GM12872 (cell line): Measurements from ENCODE around the gene CDA.

ENCODE experiments used
- CTCF ChIP-seq: IDR thresholded peaks from 3 replicates; pipeline ENCODE4 v1.5.1; 2011; ENCODE audit warnings: low read depth, mild to moderate bottlenecking, low read length, moderate library complexity; ENCODE audit not compliant: insufficient read depth

The CDA gene

GRCh38 chr1:20619999-20620398 lies 31.1 kb downstream of the CDA start:
- TF ChIP-seq CTCF: no peak

GRCh38 chr1:20621012-20621411 lies 32.1 kb downstream of the CDA start:
- TF ChIP-seq CTCF: no peak

DNA sequence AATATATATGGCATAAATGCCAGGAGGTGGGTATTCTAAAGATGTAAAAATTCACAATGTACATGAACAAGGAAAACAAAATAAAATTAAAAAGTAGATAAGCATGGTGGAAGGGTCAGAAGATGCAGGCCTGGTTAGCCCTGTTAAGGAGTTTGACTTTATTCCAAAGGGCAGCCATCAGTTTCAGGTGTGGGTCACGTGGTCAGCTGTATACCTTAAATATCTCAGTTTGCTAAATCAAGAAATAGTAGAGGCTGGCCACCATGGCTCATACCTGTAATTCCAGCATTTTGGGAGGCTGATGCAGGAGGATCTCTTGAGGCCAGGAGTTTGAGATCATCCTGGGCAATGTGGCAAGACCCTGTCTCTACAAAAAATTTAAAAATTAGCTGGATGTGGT lies 35.8 kb downstream of the CDA start:
- no peak for TF ChIP-seq CTCF

DNA sequence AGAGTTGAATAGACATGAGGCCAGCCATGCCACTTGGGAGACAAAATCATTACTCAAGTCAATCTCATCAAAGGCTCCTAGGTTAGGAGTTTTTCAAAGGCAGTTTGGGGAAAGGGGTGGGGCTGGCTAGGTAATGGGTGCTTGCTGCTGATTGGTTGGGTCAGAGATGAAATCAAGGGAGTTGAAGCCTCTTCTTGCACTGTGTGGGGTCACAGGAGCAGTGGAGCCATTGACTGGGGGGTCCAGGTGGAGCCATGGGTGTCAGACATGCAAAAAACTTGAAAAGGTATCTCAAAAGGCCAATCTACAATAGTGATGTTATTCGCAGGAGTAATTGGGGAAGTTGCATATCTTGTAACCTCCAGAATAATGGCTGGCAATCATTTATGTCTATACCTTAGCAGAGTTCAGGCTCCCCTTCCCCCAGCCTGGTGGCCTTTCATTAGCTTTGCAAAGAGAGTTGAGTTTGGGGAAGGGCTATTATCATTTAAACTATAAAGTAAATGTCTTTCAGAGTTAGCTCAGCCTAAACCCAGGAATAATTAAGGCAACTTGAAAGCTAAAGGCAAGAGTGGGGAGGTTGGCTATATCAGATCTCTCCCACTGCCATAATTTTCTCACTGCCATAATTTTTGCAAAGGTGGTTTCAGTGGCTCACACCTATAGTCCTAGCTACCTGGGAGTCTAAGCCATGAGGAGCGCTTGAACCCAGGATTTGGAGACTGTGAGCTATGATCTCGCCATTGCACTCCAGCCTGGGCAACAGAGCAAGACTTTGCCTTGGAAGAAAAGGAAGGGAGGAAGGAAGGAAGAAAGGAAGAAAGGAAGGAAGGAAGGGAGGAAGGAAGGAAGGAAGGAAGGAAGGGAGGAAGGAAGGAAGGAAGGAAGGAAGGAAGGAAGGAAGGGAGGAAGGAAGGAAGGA lies 36.5 kb downstream of the CDA start:
- no peak for TF ChIP-seq CTCF

- no peak for TF ChIP-seq CTCF
Observed at GRCh38 chr1:20626098-20626427, 37.2 kb downstream of the CDA start.

- TF ChIP-seq CTCF: no peak
Observed at GRCh38 chr1:20626524-20626923, 37.6 kb downstream of the CDA start.

DNA sequence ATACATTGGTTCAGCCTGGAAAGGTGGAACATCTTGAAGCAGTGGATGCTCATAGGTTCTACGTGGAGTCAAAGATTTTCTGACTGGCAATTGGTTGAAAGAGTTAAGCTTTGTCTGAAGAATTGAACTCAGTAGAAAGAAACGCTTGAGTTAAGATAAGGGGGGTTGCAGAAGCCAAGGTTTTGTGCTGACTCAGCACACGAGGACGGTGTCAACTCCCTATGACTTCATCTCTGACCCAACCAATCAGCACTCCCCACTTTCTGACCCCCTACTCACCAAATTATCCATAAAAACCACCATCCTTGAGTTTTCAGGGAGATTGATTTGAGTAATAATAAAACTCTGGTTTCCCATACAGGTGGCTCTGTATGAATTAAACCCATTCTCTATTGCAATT lies 41.8 kb downstream of the CDA start:
- no peak for TF ChIP-seq CTCF
